Activated CD8-positive, alpha-beta memory T cell treated with anti-CD3 and anti-CD28 coated beads, Interleukin-2, amount 50 U/mL, for 24 hours (primary cell): Measurements from ENCODE around the gene OR4D2.

Source experiments
- DNase-seq: peaks from one replicate; pipeline ENCODE4 v3.0.0-alpha.2; 2020; ENCODE audit errors: extremely low read depth

OR4D2 gene

GRCh38 chr17:58174871-58175270 lies 8.1 kb downstream of the OR4D2 start:
- no peak for DNase-seq

- no peak for DNase-seq
Observed at GRCh38 chr17:58176200-58176599, 9.4 kb downstream of the OR4D2 start.

- no peak for DNase-seq
Observed at GRCh38 chr17:58181796-58182195, 15.0 kb downstream of the OR4D2 start.

- no peak for DNase-seq
Observed at GRCh38 chr17:58183514-58183913, 16.7 kb downstream of the OR4D2 start.

- no peak for DNase-seq
Observed at GRCh38 chr17:58184308-58184985, 17.7 kb downstream of the OR4D2 start.

- no peak for DNase-seq
Observed at GRCh38 chr17:58184986-58185761, 18.4 kb downstream of the OR4D2 start.

- DNase-seq, result no peak
Observed at GRCh38 chr17:58186591-58186990, 19.8 kb downstream of the OR4D2 start.

- no peak for DNase-seq
Observed at GRCh38 chr17:58187063-58187462, 20.3 kb downstream of the OR4D2 start.

- no peak for DNase-seq
Observed at GRCh38 chr17:58187675-58188074, 20.9 kb downstream of the OR4D2 start.

GRCh38 chr17:58189436-58190146 lies 22.8 kb downstream of the OR4D2 start:
- DNase-seq, result no peak

- DNase-seq, result no peak
Observed at GRCh38 chr17:58191241-58191896, 24.6 kb downstream of the OR4D2 start.

- no peak for DNase-seq
Observed at GRCh38 chr17:58192612-58193011, 25.8 kb downstream of the OR4D2 start, which contains the start of gene EPX. TSS of gene EPX (plus strand) at chr17:58192726. CDS start at chr17:58192847, 121 bp downstream.

GRCh38 chr17:58193641-58194255 lies 27.0 kb downstream of the OR4D2 start:
- no peak for DNase-seq

- no peak for DNase-seq
Observed at GRCh38 chr17:58195518-58196123, 28.8 kb downstream of the OR4D2 start.

- no peak for DNase-seq
Observed at GRCh38 chr17:58196610-58197009, 29.8 kb downstream of the OR4D2 start.

GRCh38 chr17:58200024-58200633 lies 33.3 kb downstream of the OR4D2 start:
- DNase-seq, result peak; percentile 37

- no peak for DNase-seq
Observed at GRCh38 chr17:58202859-58203258, 36.1 kb downstream of the OR4D2 start.

GRCh38 chr17:58204796-58205195 lies 38.0 kb downstream of the OR4D2 start:
- DNase-seq, result no peak

- no peak for DNase-seq
Observed at GRCh38 chr17:58205936-58206335, 39.2 kb downstream of the OR4D2 start.

- no peak for DNase-seq
Observed at GRCh38 chr17:58207451-58207850, 40.7 kb downstream of the OR4D2 start.

GRCh38 chr17:58208344-58208743 lies 41.6 kb downstream of the OR4D2 start:
- no peak for DNase-seq
